ENCODE results near the gene FGGY. TPM values are rescaled to one million over a fixed set of nuclear protein-coding genes. Genes with fewer than 3 reads are reported as not detected.
"Not testable (repeated sequence)": the region's sequence is repeated elsewhere in the genome, so short reads cannot be mapped to it uniquely, and the experiment has no call there.

The FGGY gene
- total RNA-seq, 2 experiments from 2014 or later = 6.6 to 9.7 TPM

DNA sequence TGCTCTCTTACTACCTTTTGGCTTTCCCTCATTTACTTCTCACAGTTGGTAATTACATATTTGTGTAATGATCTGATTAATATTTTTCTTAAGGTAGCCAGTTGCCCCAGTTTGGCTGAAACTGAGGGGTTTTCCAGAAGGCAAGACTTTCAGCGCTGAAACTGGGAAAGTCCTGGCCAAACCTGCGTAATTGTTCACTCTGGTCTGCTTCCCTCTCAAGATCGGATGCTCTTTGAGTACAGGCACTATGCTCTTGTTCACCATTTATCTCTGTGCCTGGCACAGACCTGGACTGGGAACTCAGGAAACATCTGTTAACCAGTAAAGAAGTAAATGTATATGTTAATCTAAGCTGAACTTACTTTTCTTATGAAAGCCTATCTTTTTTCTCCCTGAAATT, 308.3 kb downstream of the FGGY start:
- no peak for DNase-seq
- no peak overlapping the region for H3K27ac Mint-ChIP-seq
- no peaks in the 10 kb centered on the region for H3K4me1 Mint-ChIP-seq
- H3K27me3 Mint-ChIP-seq = no peaks in the 10 kb centered on the region
- H3K4me3 Mint-ChIP-seq = no peak overlapping the region
- peaks cover 27% of the 10 kb centered on the region for H3K36me3 Mint-ChIP-seq
- peaks cover 5% of the 10 kb centered on the region for H3K9me3 Mint-ChIP-seq

DNA sequence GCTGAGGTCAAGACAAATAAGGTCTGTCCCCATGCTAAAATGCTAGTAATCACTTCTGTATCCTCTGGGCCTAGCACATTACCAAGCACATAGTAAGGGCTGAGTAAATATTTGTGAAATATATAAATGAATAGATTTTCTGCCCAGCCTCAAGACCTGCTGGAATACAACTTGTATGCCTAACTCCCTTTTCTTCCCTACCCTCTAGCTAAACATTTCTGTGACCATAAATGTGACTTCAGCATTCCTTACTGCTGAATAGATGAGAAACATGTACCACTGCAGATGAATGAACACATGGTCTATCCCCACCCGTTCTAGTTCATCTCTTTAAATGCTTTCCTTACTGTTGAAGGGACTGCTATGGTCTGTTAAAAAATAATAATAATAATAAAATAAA, 308.9 kb downstream of the FGGY start:
- no peak for DNase-seq
- Mint-ChIP-seq H3K27me3 (no peaks in the 10 kb centered on the region), H3K36me3 (peaks cover 31% of the 10 kb centered on the region), H3K4me3 (no peak overlapping the region), H3K27ac (no peak overlapping the region), H3K4me1 (no peaks in the 10 kb centered on the region), H3K9me3 (peaks cover 5% of the 10 kb centered on the region)

- H3K36me3 Mint-ChIP-seq = peaks cover 38% of the 10 kb centered on the region
- no peaks in the 10 kb centered on the region for H3K4me1 Mint-ChIP-seq
- DNase-seq = no peak
- no peak overlapping the region for H3K27ac Mint-ChIP-seq
- H3K9me3 Mint-ChIP-seq = peaks cover 8% of the 10 kb centered on the region
- H3K4me3 Mint-ChIP-seq = no peak overlapping the region
- no peaks in the 10 kb centered on the region for H3K27me3 Mint-ChIP-seq
These were observed 312.4 kb downstream of the FGGY start for GRCh38 chr1:59609245-59609644.

GRCh38 chr1:59610499-59610898, 313.6 kb downstream of the FGGY start:
- H3K27ac Mint-ChIP-seq, DNase-seq, H3K4me3 Mint-ChIP-seq, H3K4me1 Mint-ChIP-seq, H3K27me3 Mint-ChIP-seq, H3K9me3 Mint-ChIP-seq: not testable (repeated sequence)
- peaks cover 40% of the 10 kb centered on the region for H3K36me3 Mint-ChIP-seq

- no peak for DNase-seq
- Mint-ChIP-seq H3K36me3 (peaks cover 4% of the 10 kb centered on the region), H3K27me3 (no peaks in the 10 kb centered on the region), H3K4me3 (no peak overlapping the region), H3K9me3 (no peaks in the 10 kb centered on the region), H3K4me1 (no peaks in the 10 kb centered on the region), H3K27ac (no peak overlapping the region)
These were observed 320.5 kb downstream of the FGGY start for GRCh38 chr1:59617434-59617833.

DNA sequence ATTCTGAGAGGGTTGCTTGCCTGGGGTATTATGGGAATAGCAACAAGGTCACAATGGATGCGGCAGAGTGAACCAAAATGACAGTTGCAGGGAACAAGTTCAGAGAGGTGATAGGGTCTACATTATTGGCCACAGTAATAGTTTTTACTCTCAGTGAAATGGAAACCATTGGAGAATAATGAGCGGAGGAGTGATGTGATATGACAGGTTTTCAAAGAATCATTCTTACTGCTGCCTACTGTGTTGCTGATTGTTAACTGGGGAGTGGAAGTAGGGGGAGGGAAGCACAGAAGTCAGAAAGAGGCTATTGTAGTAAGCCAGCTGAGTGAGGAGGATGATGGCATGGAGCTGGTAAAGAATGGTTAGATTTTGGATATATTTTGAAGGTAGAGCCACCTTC, 322.7 kb downstream of the FGGY start:
- Mint-ChIP-seq H3K36me3 (peaks cover 5% of the 10 kb centered on the region), H3K27me3 (no peaks in the 10 kb centered on the region), H3K9me3 (no peaks in the 10 kb centered on the region), H3K4me1 (no peaks in the 10 kb centered on the region), H3K4me3 (no peak overlapping the region), H3K27ac (no peak overlapping the region)
- DNase-seq = no peak

- no peaks in the 10 kb centered on the region for H3K4me1 Mint-ChIP-seq
- H3K27ac Mint-ChIP-seq = no peak overlapping the region
- H3K36me3 Mint-ChIP-seq = peaks cover 2% of the 10 kb centered on the region
- H3K27me3 Mint-ChIP-seq = no peaks in the 10 kb centered on the region
- no peaks in the 10 kb centered on the region for H3K9me3 Mint-ChIP-seq
- no peak overlapping the region for H3K4me3 Mint-ChIP-seq
- DNase-seq = no peak
These were observed 328.5 kb downstream of the FGGY start for GRCh38 chr1:59625384-59625783.

GRCh38 chr1:59631561-59632255, 334.8 kb downstream of the FGGY start:
- H3K9me3 Mint-ChIP-seq = no peaks in the 10 kb centered on the region
- H3K4me1 Mint-ChIP-seq = no peaks in the 10 kb centered on the region
- no peaks in the 10 kb centered on the region for H3K27me3 Mint-ChIP-seq
- no peak overlapping the region for H3K27ac Mint-ChIP-seq
- no peak for DNase-seq
- no peak overlapping the region for H3K4me3 Mint-ChIP-seq
- no peaks in the 10 kb centered on the region for H3K36me3 Mint-ChIP-seq

GRCh38 chr1:59635097-59635496, 338.2 kb downstream of the FGGY start:
- no peaks in the 10 kb centered on the region for H3K9me3 Mint-ChIP-seq
- no peaks in the 10 kb centered on the region for H3K36me3 Mint-ChIP-seq
- no peak overlapping the region for H3K27ac Mint-ChIP-seq
- H3K4me1 Mint-ChIP-seq = no peaks in the 10 kb centered on the region
- no peak overlapping the region for H3K4me3 Mint-ChIP-seq
- no peak for DNase-seq
- H3K27me3 Mint-ChIP-seq = no peaks in the 10 kb centered on the region

DNA sequence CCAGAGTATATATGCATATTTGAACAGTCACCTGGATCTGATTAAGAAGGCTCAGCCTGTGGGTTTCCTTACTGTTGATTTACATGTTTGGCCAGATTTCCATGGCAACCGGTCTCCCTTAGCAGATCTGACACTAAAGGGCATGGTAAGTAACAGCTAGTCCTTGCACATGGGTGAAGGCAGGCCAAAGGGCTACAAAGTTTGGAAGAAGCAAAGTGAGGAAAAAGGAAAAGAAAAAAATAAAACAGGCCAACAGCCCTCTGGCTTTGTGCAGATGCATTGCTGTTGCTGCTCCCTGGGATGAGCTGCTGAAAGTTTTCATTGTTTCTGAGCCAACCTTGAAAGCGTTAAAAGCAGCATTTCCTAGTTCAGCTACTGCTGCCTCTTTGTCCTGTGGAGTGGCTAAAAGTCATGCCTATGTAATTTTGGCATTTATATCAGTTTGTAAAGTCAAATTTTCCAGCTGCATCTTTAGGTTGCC, 341.4 kb downstream of the FGGY start:
- Mint-ChIP-seq H3K4me3 (no peak overlapping the region), H3K36me3 (no peaks in the 10 kb centered on the region), H3K27me3 (no peaks in the 10 kb centered on the region), H3K27ac (no peak overlapping the region), H3K4me1 (no peaks in the 10 kb centered on the region), H3K9me3 (no peaks in the 10 kb centered on the region)
- no peak for DNase-seq

- DNase-seq = no peak
- Mint-ChIP-seq H3K36me3 (no peaks in the 10 kb centered on the region), H3K9me3 (no peaks in the 10 kb centered on the region), H3K27ac (no peak overlapping the region), H3K27me3 (no peaks in the 10 kb centered on the region), H3K4me1 (no peaks in the 10 kb centered on the region), H3K4me3 (no peak overlapping the region)
These were observed 342.4 kb downstream of the FGGY start for GRCh38 chr1:59639266-59639665.

DNA sequence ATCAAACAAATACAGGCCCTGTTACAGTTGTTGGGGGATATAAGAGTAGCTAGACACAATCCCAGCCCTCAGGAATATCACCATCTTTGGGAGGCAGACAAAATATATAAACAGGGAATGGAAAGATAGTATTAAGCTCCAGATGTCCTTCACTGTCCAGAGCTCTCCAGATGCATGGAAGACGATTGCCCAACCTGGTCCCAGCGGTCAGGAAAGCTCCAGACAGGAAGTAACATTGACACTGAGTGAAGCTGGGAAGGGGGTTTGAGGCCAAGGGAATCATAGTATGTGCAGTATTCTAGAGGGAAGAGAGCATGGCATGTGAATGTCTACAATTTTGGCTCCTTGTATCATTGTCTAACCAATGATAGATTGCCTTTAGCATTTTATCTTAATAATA, 344.0 kb downstream of the FGGY start:
- H3K4me1 Mint-ChIP-seq = no peaks in the 10 kb centered on the region
- H3K4me3 Mint-ChIP-seq = no peak overlapping the region
- H3K9me3 Mint-ChIP-seq = no peaks in the 10 kb centered on the region
- DNase-seq = no peak
- no peaks in the 10 kb centered on the region for H3K27me3 Mint-ChIP-seq
- no peak overlapping the region for H3K27ac Mint-ChIP-seq
- H3K36me3 Mint-ChIP-seq = no peaks in the 10 kb centered on the region

GRCh38 chr1:59641836-59642235, 344.9 kb downstream of the FGGY start:
- Mint-ChIP-seq H3K4me1 (no peaks in the 10 kb centered on the region), H3K9me3 (no peaks in the 10 kb centered on the region), H3K27ac (no peak overlapping the region), H3K27me3 (no peaks in the 10 kb centered on the region), H3K4me3 (no peak overlapping the region), H3K36me3 (no peaks in the 10 kb centered on the region)
- no peak for DNase-seq

GRCh38 chr1:59643526-59643925, 346.6 kb downstream of the FGGY start:
- no peak overlapping the region for H3K4me3 Mint-ChIP-seq
- H3K4me1 Mint-ChIP-seq = no peaks in the 10 kb centered on the region
- no peaks in the 10 kb centered on the region for H3K9me3 Mint-ChIP-seq
- DNase-seq = no peak
- no peak overlapping the region for H3K27ac Mint-ChIP-seq
- no peaks in the 10 kb centered on the region for H3K36me3 Mint-ChIP-seq
- no peaks in the 10 kb centered on the region for H3K27me3 Mint-ChIP-seq

- H3K9me3 Mint-ChIP-seq = no peaks in the 10 kb centered on the region
- H3K4me3 Mint-ChIP-seq = no peak overlapping the region
- no peak overlapping the region for H3K27ac Mint-ChIP-seq
- no peaks in the 10 kb centered on the region for H3K36me3 Mint-ChIP-seq
- no peaks in the 10 kb centered on the region for H3K27me3 Mint-ChIP-seq
- DNase-seq = no peak
- H3K4me1 Mint-ChIP-seq = no peaks in the 10 kb centered on the region
These were observed 349.0 kb downstream of the FGGY start for GRCh38 chr1:59645893-59646292.

GRCh38 chr1:59653142-59653958, 356.5 kb downstream of the FGGY start:
- not testable (repeated sequence) for H3K4me1 Mint-ChIP-seq, H3K27me3 Mint-ChIP-seq, H3K27ac Mint-ChIP-seq, DNase-seq, H3K9me3 Mint-ChIP-seq, H3K36me3 Mint-ChIP-seq, H3K4me3 Mint-ChIP-seq
